Psoas muscle (tissue), 8 donors: Measurements from ENCODE around the gene PARL. TPM values are rescaled to one million over a fixed set of nuclear protein-coding genes. Genes with fewer than 3 reads are reported as not detected.

Experiments used
- ATAC-seq, 4 donors: fragments of 200-7000 bp; cut with Tn5 transposase; one replicate each; pipeline ENCODE4 v1.9.1; 2020; ENCODE audit warnings: moderate library complexity in 3 of 4, mild to moderate bottlenecking in 2 of 4
- DNase-seq, 2 donors: peaks; one replicate each; pipeline ENCODE4 v3.0.0-alpha.2; 2020
- H3K27ac ChIP-seq: fragments of 200-600 bp; one replicate; pipeline ENCODE4 v1.8.0; 2022
- H3K27me3 ChIP-seq, 3 donors: fragments of 200-600 bp in 1 of 3; one replicate each; pipeline versions ENCODE4 v1.6.1 to v1.8.0; 2013 to 2022; ENCODE audit warnings: low read length in 2 of 3, mild to moderate bottlenecking in 2 of 3, moderate library complexity in 1 of 3; ENCODE audit not compliant: insufficient read depth in 3 of 3
- H3K36me3 ChIP-seq, 2 donors: fragments of 200-600 bp in 1 of 2; one replicate each; pipeline versions ENCODE4 v1.6.1 to v1.8.0; 2013 to 2022; ENCODE audit warnings: low read depth in 1 of 2, mild to moderate bottlenecking in 1 of 2, moderate library complexity in 1 of 2; ENCODE audit not compliant: insufficient read depth in 1 of 2
- H3K4me1 ChIP-seq: fragments of 200-600 bp; one replicate; pipeline ENCODE4 v1.8.0; 2022
- H3K4me3 ChIP-seq: fragments of 200-600 bp; one replicate; pipeline ENCODE4 v1.8.0; 2022; ENCODE audit warnings: mild to moderate bottlenecking
- H3K9me3 ChIP-seq: fragments of 200-600 bp; one replicate; pipeline ENCODE4 v1.8.0; 2022
- whole genome bisulfite sequencing, 3 donors: extraction: QIAGEN DNeasy Blood & Tissue Kit; methylation state at CpG; one replicate each; pipeline versions ENCODE4 v1.1.6 to v1.1.7; 2013; 5-methylcytosine and 5-hydroxymethylcytosine counted together
- intact Hi-C, 2 donors: fragments of 100-400 bp; cut with DNase I; formaldehyde crosslinking; loops; one replicate each; pipeline versions ENCODE4 v1.11.0 to v1.14.2; 2022
- polyA plus RNA-seq, 3 donors: library from polyadenylated mRNA; stranded (reverse); fragments of 200-250 nt; gene quantifications; one replicate each; pipeline ENCODE4 v1.2.3, GENCODE V29; 2013
- total RNA-seq, 4 donors: library from RNA; stranded (reverse); fragmentation: NEBNext Ultra II Directional in 2 of 4; extraction: Animal tissue kit (Norgen Biotek cat#: 25700) in 2 of 4; gene quantifications; one replicate each; pipeline versions ENCODE4 v1.2.1 to v1.2.4, GENCODE V29; 2021 to 2023
- TF ChIP-seq, protein P1 (sequence below): fragments of 200-600 bp; IDR thresholded peaks from one replicate; pipeline ENCODE4 v1.8.0; 2022; ENCODE audit warnings: antibody characterized with exemption
- donor health status: healthy with polysubstance abuse.
- donor health status: DM: no; HTN: no; CAD: no; lungs with moderate emphysema.
- donor health status: Bipolar disorder and iron deficiency.
- donor health status: healthy.
- donor health status: DM: yes; HTN: yes; CAD: no.
- donor health status: DM: no; HTN: no; CAD: no.
- donor health status: DM: no; HTN: no; CAD: no.
- donor health status: DM: yes; HTN: yes; CAD: no.

The PARL gene
- total and polyA plus RNA-seq, 7 donors = 30.3 to 77.1 (median 61.4) TPM

GRCh38 chr3:183912895-183913579 is 28.4 kb upstream of the PARL start:
- WGBS, 3 donors = 87 to 93% (median 89%) methylated on average over 10 of the region's 10 CpGs
- intact Hi-C loops = no loop called here

GRCh38 chr3:183911763-183912506 is 27.3 kb upstream of the PARL start:
- intact Hi-C loops = no loop called here
- no peaks in the 10 kb centered on the region for H3K4me1 ChIP-seq
- H3K4me3 ChIP-seq = no peak overlapping the region
- WGBS, 3 donors = 78 to 85% (median 83%) methylated on average over 8 of the region's 8 CpGs
- H3K36me3 ChIP-seq = no peaks in the 10 kb centered on the region
- H3K9me3 ChIP-seq = no peaks in the 10 kb centered on the region
- no peak overlapping the region for H3K27ac ChIP-seq
- TF ChIP-seq, protein P1, sequence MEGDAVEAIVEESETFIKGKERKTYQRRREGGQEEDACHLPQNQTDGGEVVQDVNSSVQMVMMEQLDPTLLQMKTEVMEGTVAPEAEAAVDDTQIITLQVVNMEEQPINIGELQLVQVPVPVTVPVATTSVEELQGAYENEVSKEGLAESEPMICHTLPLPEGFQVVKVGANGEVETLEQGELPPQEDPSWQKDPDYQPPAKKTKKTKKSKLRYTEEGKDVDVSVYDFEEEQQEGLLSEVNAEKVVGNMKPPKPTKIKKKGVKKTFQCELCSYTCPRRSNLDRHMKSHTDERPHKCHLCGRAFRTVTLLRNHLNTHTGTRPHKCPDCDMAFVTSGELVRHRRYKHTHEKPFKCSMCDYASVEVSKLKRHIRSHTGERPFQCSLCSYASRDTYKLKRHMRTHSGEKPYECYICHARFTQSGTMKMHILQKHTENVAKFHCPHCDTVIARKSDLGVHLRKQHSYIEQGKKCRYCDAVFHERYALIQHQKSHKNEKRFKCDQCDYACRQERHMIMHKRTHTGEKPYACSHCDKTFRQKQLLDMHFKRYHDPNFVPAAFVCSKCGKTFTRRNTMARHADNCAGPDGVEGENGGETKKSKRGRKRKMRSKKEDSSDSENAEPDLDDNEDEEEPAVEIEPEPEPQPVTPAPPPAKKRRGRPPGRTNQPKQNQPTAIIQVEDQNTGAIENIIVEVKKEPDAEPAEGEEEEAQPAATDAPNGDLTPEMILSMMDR = no peak
- no peaks in the 10 kb centered on the region for H3K27me3 ChIP-seq
- DNase-seq (no peak), ATAC-seq (no peak)

More at GRCh38 chr3:183912895-183913579, 28.4 kb upstream of the PARL start:
- no peak overlapping the region for H3K27ac ChIP-seq
- no peaks in the 10 kb centered on the region for H3K9me3 ChIP-seq
- TF ChIP-seq, protein P1 = no peak
- H3K27me3 ChIP-seq = no peaks in the 10 kb centered on the region
- ATAC-seq (no peak), DNase-seq (no peak)
- H3K36me3 ChIP-seq = no peaks in the 10 kb centered on the region
- H3K4me3 ChIP-seq = no peak overlapping the region
- no peaks in the 10 kb centered on the region for H3K4me1 ChIP-seq

- intact Hi-C loops = no loop called here
- DNase-seq (no peak), ATAC-seq (no peak)
- Histone ChIP-seq H3K9me3 (no peaks in the 10 kb centered on the region), H3K36me3 (no peaks in the 10 kb centered on the region), H3K27me3 (no peaks in the 10 kb centered on the region), H3K27ac (no peak overlapping the region), H3K4me3 (no peak overlapping the region), H3K4me1 (no peaks in the 10 kb centered on the region)
- TF ChIP-seq, protein P1 = no peak
- WGBS, 3 donors = 71 to 82% (median 74%) methylated on average over 6 of the region's 6 CpGs
These were observed 26.4 kb upstream of the PARL start for GRCh38 chr3:183911087-183911486.

DNA sequence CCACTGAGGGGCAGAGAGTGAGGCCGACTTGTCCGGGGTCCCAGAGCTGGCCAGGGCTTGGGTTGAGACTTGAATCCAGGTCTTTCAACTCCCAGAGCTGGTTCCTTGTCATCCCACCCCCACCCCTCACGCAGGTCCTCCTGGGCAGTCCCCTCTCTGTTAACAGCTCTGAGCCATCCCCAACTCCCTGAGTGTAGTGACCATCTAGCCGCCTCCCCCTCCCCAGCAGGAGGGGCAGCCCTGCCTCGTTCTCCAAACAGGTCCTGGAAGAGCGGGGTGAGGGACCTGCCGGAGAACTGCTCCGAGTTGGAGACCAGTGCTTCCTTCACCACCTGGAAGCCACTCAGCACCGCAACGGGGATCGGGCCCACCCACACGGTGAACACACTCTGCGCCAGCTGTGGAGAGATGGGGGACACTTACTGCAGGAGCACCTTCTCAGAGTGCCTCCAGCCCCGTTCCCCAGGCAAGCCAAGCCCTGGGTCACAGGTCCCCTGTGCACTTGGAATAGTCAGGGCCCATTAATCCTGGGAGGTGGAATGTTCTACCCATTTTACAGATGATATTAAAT is 24.4 kb upstream of the PARL start:
- TF ChIP-seq, protein P1 = no peak
- 72 to 76% (median 75%) methylated on average over 14 of the region's 14 CpGs for WGBS, 3 donors
- intact Hi-C loops = no loop called here
- H3K36me3 ChIP-seq = no peaks in the 10 kb centered on the region
- H3K9me3 ChIP-seq = no peaks in the 10 kb centered on the region
- H3K4me1 ChIP-seq = no peaks in the 10 kb centered on the region
- no peaks in the 10 kb centered on the region for H3K27me3 ChIP-seq
- DNase-seq (no peak), ATAC-seq (no peak)
- H3K27ac ChIP-seq = no peak overlapping the region
- no peak overlapping the region for H3K4me3 ChIP-seq
